ENCODE data around the gene RXRB.

Gene RXRB

DNA sequence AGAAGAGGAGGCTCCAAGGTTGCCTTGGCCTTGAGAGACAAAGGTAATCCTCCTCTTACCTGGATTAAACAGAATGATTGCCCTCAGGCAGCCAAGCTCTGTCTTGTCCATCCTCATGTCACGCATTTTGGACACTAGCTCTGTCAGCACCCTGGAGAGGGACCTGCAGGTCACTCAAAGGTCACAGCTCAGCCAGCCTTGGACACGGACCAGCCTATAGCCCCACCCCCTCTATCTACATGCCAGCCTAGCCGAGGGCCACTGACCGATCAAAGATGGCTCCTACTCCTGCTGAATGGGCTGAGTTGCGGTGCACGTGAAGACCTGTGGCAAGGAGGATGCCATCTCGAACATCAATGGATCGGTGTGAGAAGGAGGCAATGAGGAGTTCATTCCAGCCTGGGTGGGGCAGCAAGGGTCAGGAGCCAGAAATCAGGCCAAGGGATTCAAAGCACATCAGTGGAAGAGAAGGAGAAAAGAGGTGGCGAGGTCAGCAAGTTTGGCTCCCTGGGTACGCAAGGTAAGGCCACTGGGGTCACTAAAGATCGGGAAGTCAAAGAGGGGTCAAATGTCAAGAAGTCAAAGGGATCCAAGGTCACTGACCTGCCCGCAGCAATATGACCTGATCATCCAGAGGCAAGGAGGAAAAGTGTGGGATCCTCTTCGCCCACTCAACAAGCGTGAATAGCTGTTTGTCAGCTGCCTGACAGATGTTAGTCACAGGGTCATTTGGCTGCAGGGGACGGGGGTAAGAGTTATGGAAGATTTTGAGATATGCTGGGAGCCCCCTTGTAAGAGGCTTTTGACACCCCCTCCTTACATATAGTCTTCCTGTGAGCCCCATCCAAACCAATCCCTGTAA is 4.9 kb downstream of the RXRB start:
- DNase-seq = no peak

- DNase-seq = no peak
These were observed 6.0 kb downstream of the RXRB start for GRCh38 chr6:33194431-33194979.

GRCh38 chr6:33193619-33194018 is 6.8 kb downstream of the RXRB start:
- no peak for DNase-seq

- DNase-seq = no peak
These were observed 7.5 kb downstream of the RXRB start for GRCh38 chr6:33192671-33193602.

- DNase-seq = no peak
These were observed 8.3 kb downstream of the RXRB start, which contains the start of gene COL11A2 for GRCh38 chr6:33192105-33192646. Gene COL11A2 (minus strand): TSS chr6:33192467. CDS start chr6:33192240, 227 bp downstream.

DNA sequence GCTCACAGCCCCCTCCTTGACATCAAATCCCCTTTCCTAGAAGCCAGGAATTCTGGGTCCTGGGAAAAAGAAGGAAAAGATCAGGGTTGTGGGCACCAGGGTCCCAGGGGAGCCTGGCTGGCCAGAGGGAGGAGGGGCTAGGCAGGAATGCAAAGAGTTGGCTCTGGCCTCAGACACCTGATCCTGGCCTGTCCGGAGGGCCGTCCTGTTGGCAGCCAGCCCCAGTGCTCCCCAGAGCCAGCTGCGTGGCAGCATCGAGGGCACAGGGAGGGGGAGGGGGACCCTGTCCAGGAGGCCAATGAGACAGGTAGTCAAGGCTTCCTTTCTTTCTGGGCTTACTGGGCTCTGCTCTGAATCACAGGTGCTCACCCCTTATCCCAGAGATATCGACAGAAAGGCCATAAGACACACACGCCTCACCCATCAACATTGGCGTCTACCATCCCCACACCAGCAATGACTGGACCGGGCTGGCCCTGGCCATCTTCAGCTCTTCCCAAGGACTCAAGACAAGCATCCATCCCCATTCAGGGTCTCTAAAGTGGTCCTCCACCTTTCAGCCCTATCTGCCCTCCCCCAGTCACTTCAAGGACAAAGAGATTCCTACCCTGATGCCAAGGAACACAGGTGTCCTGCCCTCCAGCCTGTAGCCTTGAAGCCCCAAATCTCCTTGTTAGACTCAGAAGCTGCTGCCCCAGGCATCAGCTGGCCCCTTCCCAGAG is 8.9 kb downstream of the RXRB start:
- DNase-seq = no peak

- DNase-seq = no peak
These were observed 9.9 kb downstream of the RXRB start for GRCh38 chr6:33190504-33191107.

DNA sequence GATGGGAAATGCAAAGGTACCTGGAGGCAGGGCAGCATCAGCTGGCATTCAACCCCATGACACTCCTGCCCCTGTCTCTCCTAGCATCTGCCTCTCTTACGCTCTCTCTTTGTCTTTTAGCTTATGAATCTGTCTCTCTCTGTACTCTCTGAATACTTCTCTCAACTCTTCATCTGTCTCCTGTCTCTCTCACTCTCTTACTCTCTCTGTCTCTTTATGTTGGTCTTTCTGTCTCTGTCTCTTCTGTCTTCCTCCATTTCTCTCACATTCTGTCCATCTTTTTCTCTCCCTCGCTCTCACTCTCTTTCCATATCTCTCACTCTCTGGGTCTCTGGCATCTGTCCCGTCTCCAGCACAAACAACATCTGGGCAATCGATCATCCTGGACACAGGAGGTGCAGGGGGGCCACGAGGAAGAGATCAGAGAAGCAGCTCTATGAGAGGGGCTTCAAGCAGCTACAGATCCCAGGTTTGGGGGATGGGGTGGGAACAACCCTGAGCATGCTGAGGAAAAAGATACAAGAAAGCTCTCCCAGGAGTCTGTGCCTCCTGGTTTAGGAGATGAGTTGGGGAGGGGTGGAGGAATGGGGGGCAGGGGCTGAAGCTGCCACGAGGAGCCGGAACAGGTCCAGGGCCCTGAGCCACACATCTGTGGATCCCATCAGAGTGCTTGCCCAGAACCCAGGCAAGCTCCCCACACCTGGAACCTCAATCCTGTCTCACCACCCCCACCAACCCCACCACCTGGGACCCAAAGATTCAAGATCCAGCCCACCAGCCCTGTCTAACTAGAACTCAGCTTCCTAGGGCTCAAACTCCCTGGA is 10.6 kb downstream of the RXRB start:
- DNase-seq = no peak

GRCh38 chr6:33189164-33189563 is 11.3 kb downstream of the RXRB start:
- no peak for DNase-seq

DNA sequence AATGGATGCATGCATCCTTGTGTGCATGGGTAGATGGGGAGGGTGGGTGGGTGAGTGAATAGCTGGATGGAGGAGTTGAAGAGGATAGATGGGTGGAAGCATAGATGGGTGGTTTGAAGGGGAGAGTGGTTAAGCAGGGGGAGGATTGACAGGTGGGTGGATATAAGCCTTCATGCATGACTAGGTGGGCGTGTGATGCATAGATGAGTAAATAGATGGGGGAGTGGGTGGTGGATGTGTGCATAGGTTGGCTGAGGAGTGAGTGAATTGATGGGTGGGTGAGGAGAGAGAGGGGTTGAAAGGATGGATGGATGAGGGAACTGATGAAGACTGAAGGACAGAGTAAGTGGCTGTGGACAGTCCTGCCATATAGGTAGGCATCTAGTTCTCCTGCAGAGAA is 12.7 kb downstream of the RXRB start:
- no peak for DNase-seq

GRCh38 chr6:33185654-33186187 is 14.7 kb downstream of the RXRB start:
- DNase-seq = no peak

DNA sequence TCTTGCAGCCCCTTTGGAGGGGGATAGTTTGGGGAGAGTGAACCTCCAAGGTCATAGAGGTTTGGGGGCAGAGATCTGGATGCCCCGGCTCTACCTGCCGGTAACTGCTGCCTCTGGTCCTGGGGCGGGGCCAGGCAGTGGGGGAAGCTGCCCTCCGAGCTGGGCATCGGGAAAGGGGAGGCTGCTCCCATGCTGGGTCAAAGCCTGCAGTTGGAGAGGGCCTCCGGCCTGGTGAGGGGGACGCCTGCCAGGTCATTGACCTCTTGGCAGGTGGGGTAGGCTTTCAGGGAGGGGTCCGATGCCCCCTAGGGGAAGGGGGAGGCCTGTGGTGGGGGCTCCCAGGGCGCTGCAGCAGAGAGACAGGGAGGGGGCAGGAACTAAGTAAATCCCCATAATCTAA is 15.3 kb downstream of the RXRB start:
- no peak for DNase-seq

DNA sequence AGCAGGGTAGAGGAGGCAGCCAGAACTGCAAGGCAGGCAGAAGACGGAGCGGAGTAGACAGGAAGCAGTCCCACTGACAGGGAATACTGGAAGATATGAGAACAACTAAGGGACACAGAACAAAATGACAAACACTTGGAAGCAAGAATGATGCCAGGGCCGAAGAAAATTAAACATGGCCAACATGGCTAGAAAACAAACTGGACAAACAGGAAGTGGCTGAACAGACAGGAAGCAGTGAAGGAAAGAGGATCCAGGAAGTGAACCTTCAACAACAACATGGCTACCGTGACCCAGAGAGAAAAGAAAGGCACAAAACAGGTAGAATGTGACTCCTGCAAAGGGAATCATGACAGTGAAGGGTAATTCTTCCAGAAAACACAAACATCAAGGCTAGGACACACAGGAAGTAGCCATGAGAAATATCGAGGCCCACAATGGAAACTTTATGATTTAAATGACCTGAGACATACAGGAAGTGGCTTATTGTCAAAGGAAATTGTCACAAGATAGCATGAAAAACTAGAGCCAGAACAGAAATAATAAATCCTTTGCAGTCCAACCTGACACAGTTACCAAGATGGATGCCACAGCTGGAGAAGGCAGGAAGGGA is 17.3 kb downstream of the RXRB start:
- DNase-seq = no peak

DNA sequence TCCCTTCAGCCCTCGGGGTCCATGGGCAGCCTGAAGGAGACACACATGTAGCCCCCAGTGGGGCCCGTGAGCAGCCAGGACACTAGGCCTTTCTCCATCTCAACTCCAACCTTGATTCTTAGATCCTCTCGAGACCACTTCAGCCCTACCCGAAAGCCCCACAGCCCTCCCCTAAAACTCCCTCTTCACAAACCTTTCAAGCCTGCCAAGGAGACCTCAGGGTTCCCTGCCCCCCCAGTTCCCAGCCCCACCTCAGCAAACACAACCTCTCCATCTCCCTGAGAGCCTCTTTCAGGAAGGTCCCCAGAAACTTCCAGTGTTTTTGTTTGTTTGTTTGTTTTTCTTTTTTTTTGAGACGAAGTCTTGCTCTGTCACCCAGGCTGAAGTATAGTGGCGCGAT is 19.3 kb downstream of the RXRB start:
- DNase-seq = no peak

- DNase-seq = no peak
These were observed 21.6 kb downstream of the RXRB start for GRCh38 chr6:33178755-33179475.

GRCh38 chr6:33177552-33178446 is 22.7 kb downstream of the RXRB start:
- no peak for DNase-seq

- no peak for DNase-seq
These were observed 23.6 kb downstream of the RXRB start for GRCh38 chr6:33176906-33177305.

DNA sequence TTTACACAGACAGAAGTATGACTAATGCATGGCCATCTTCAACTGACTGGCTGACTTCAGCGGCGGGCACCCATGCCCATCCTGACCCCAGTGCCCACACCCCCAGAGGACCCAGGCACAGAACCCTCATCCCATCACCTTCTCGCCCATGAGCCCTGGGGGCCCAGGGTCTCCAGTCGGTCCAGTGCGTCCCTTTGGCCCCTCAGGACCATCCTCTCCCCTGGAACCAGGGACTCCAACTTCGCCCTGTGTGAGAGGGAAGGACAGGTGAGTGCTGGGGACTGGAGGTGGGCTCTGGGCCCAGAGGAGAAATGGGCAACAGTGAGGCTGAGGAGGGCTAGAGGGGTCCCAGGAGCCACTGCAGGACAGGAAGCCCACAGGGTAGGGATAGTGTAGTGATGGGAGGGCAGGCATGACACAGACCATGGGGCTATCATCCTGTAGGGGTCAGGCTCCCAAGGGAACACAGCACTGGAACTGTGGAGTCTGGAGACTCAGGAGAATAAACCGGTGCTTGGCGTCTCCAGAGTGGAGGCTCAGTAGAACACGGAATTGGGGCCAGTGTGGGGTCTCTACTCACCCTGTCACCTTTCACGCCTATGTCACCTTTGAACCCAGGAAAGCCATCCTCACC is 24.9 kb downstream of the RXRB start:
- DNase-seq = no peak

All from Kasumi-1 (cell line).